HG03378 (cell line): ENCODE measurements around the gene EVC.
"Not testable (repeated sequence)": the region's sequence is repeated elsewhere in the genome, so short reads cannot be mapped to it uniquely, and the experiment has no call there.

Experiments used
- ATAC-seq: cut with Tn5 transposase; IDR thresholded peaks from one replicate; pipeline ENCODE4 v1.9.1; 2021; ENCODE audit warnings: mild to moderate bottlenecking, moderate library complexity; ENCODE audit not compliant: unreplicated experiment

EVC gene

DNA sequence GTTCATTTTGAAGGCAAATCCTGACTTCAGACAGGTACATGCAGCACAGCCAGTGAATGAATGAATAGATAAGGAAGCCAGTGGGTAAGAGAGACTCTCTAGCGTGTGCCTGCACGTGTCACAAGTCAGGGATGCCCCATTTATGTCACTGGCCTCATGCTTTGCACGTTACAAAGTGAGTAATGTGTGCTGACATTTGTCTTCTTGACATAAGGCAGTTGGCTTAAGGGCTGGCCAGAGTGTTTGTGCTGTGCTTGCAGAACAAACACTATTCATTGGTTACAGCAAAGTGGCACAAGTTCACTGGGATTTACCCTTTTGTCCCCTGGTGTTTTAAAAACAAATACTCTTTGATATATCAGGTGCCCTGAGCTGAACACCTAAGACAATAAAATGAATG is 125.9 kb downstream of the EVC start:
- no peak for ATAC-seq

DNA sequence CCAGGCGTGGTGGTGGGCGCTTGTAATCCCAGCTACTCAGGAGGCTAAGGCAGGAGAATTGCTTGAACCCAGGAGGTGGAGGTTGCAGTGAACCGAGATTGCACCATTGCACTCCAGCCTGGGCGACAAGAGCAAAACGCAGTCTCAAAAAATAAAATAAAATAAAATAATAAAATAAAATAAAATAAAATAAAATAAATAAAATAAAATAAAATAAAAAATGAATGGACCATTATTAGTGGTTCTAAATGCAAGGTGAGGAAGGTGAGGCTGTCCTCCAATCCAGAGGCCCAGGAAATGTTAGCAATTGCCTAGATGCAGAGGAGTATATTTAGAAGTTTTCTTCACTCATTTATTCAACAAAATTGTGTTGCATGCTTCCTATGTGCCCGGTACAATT is 126.5 kb downstream of the EVC start:
- not testable (repeated sequence) for ATAC-seq

GRCh38 chr4:5839332-5839731 is 128.3 kb downstream of the EVC start:
- no peak for ATAC-seq

GRCh38 chr4:5839751-5840674 is 129.0 kb downstream of the EVC start:
- no peak for ATAC-seq

GRCh38 chr4:5842456-5842855 is 131.5 kb downstream of the EVC start:
- no peak for ATAC-seq

GRCh38 chr4:5843573-5844530 is 132.9 kb downstream of the EVC start:
- no peak for ATAC-seq

GRCh38 chr4:5845035-5845905 is 134.3 kb downstream of the EVC start:
- no peak for ATAC-seq

- ATAC-seq: no peak
Observed at GRCh38 chr4:5851637-5852301, 140.8 kb downstream of the EVC start.

DNA sequence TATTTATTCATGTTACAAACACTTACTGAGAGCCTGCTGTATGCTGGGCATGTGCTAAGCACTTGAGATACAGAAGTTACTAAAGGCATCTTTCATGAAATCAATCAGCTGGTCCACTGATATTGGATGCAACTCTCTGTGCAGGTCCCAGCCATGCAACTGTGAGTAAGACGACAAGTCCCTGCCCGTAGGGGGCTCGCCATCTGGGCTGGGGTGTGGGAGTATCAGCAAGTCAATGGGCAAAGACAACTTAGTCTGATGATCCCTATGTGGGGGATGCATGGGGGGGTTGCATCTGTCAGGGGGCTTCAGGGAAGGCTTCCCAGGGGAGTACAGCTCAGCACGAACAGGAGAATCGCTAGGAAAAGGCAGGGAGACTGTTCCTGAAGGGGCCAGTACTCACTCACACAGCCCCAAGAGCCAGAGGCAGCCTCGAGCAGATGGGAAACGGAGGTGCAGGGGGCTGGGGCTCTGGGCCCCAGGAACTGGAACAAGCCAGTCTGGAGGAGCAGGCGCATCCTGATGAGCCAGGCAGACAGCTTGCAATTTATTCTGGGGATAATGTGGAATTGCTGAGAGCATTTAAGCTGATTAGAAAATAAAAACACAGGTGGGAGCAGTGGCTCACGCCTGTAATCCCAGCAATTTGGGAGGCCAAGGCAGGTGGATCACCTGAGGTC is 141.7 kb downstream of the EVC start:
- ATAC-seq: no peak

- ATAC-seq: no peak
Observed at GRCh38 chr4:5854929-5855328, 143.9 kb downstream of the EVC start.

DNA sequence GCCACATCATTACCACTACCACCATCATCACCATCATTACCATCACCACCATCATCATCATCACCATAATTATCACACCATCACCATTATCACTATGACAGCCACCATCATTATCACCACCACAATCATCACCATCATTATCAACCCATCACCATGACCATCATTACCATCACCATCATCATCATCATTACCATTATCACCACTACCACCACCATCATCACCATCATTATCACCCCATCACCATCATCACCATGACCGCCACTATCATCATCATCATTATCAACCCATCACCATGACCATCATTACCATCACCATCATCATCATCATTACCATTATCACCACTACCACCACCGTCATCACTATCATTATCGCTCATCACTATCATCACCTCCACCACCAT is 145.4 kb downstream of the EVC start:
- not testable (repeated sequence) for ATAC-seq

DNA sequence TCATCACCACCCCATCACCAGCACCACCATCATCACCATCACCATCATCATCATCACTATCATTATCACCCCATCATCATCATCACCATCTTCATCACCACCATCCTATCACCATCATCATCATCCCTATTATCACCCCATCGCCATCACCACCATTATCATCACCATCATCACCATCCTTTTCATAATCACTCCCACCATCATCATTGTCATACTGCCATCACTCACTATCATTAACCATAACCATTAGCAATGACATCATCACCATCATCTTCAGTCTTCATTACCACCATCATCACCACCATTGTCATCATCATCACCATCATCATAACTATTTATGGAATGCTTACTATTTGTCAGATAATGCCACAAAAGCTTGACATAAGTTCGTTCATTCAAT is 146.2 kb downstream of the EVC start:
- no peak for ATAC-seq

DNA sequence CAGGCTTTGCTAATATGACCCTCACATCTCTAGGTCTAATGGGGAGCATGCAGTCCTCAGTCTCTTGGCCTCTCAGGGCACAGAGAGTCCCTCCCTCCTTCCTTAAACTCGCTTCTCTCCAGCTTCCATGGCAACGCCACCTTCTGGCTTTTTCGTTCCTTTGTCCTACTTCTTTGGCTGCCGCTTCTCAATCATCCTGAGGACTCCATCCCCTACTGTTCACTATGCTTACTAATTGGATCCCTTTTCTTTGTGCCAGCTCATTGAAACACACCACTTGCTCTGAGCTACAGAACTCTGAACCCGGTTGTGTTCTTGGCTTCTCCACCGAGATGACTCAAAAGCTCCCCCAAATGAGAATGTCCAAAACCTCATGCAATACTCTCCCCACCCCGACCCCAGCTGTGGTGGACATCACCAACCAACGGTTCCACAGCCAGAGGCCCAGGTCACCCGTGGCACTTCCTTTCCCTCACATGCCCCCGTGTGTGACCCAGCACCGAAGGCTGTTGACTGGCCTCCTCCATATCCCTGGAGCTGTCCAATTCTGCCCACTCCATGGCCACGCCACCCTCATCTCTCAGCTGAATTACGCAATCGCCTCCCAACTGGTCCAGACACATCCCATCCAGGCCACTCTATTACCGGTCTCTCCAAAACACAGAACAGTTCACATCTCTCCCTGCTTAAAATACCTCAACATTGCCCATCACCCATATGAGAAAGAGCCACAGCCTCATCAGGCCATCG is 147.2 kb downstream of the EVC start:
- no peak for ATAC-seq

- ATAC-seq: no peak
Observed at GRCh38 chr4:5863461-5864113, 152.6 kb downstream of the EVC start.
